Stimulated activated CD8-positive, alpha-beta memory T cell treated with anti-CD3 and anti-CD28 coated beads, Interleukin-7, amount 100 ng/mL, for 48 hours (primary cell): ENCODE measurements around the gene RNMT.
A peak's percentile ranks its signal among the peaks of the same experiment; 100 is the strongest.

Experiments used
- DNase-seq, 2 donors: peaks; one replicate each; pipeline ENCODE4 v3.0.0-alpha.2; 2020; ENCODE audit warnings: low read depth in 1 of 2; ENCODE audit errors: extremely low read depth in 1 of 2

The RNMT gene

DNA sequence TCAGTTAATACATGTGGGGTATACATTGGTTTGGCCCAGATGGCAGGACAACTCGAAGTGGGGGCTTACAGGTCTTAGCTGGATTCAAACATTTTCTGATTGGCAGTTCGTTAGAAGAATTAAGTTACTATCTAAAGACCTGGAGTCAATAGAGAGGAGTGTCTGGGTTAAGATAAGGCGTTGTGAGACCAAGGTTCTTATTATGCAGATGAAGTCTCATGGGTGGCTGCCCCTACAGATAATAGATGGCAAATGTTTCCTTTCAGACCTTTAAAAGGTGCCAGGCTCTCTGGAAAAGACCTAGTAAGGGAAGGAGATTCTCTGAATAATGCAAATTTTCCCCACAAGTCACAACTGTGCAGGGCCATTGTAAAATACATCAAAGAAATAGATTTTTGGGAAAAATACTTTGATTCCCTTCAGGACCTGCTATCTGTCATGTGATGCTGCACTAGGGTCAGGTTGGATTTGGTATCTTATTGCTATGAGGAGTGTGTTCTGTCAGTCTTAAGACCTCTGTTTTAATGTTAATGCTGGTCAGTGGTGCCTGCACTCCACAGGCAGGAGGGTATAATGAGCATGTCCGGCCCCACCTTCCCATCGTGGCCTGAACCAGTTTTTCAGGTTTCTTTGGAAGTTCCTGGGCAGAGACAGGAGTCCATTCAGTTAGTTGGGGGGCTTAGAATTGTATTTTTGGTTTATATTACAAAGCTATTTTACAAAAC lies 83.2 kb downstream of the RNMT start:
- no peak for DNase-seq

DNA sequence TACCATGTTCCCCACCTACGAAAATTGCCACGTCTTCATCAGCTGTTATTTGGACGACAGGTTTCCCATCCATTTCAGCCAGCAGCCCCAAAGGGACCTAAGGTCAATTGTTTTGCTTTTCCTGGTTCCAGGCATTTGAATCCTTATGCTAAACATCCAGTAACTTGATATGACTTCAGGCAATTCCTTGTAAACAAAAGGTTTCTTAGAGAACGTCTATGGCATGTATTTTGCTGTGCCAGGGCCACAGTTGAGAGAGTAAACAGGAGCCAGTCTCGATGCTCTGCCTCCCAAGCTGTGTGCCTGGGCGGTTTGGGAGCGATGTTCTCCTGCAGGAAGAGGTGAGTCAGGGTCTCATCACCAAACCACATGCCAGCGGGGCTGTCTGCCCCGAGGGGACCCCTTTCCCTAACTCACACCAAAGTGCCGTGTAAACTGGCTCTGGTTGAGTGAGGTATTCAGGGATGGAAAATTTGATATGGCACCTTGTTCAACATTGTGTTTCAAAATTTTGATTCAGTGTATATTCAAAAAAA lies 84.5 kb downstream of the RNMT start:
- no peak for DNase-seq

DNA sequence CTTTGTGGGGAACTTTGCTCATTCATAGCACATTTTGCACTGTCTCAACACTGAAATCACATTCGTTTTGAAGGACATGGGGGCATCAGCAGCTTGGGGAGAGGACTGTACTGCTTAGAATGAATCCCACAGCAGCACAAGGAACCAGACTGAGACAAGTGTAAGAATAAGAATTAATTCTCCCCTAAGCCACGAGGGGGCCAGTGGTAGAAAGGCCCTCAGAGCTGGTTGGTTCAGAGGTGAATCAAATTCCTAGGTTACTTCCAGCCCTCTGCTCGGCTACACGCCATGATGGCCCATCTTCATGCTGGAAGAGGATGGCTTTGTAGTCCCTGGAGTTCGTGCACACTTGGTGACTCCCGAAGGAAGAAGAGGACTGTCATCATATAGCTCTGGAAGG lies 85.5 kb downstream of the RNMT start:
- no peak for DNase-seq

DNA sequence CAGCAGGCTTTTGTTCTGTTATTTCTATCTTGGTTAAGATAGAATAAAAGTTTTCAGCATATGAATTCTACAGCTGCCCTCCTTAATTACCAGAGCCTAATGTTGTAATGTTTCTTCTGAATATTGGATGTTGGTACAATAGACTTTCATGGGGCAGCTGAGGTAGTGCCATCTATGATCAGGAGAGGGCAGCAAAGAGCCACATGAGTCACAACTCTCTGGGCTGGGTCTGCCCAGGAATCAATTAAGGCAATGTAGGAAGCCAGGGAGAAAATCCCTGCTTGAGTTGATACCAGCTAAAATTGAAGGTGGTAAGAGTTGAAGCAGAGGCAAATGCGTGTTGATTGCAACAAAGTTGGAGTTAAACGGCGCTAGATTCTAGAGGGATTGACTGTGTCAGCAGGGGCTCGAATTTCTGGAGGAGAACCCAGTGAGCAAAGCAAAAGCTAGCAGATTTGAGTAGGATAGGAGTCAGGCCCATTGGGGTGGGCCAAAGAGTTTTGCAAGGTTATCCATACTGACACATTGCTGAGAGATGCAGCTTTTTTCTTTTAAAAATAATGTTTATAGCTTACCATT lies 86.9 kb downstream of the RNMT start:
- DNase-seq, result peak in 1 of 2 donors; percentile 35
